T-helper 1 cell (primary cell): Measurements from ENCODE around the gene TRAP1.
"Not testable (repeated sequence)": the region's sequence is repeated elsewhere in the genome, so short reads cannot be mapped to it uniquely, and the experiment has no call there.

Experiments used
- DNase-seq, 5 donors: peaks; one replicate each; pipeline ENCODE4 v3.0.0-alpha.2; 2012 to 2020

Gene TRAP1

GRCh38 chr16:3735541-3735940 lies 18.2 kb upstream of the TRAP1 start:
- no peak for DNase-seq

GRCh38 chr16:3734758-3735221 lies 17.5 kb upstream of the TRAP1 start:
- DNase-seq: no peak

GRCh38 chr16:3734084-3734757 lies 16.9 kb upstream of the TRAP1 start:
- no peak for DNase-seq

GRCh38 chr16:3732171-3732570 lies 14.8 kb upstream of the TRAP1 start:
- DNase-seq: no peak

- DNase-seq: no peak
Measured at GRCh38 chr16:3731126-3731935, 14.0 kb upstream of the TRAP1 start.

GRCh38 chr16:3730161-3731125 lies 13.1 kb upstream of the TRAP1 start:
- DNase-seq: no peak

GRCh38 chr16:3729161-3730112 lies 12.1 kb upstream of the TRAP1 start:
- no peak for DNase-seq

- DNase-seq: no peak
Measured at GRCh38 chr16:3728424-3729160, 11.3 kb upstream of the TRAP1 start.

- no peak for DNase-seq
Measured at GRCh38 chr16:3727806-3728381, 10.6 kb upstream of the TRAP1 start.

- DNase-seq: no peak
Measured at GRCh38 chr16:3726021-3726687, 8.8 kb upstream of the TRAP1 start.

GRCh38 chr16:3725276-3725675 lies 8.0 kb upstream of the TRAP1 start:
- no peak for DNase-seq

GRCh38 chr16:3722508-3722907 lies 5.2 kb upstream of the TRAP1 start:
- DNase-seq: no peak

- no peak for DNase-seq
Measured at GRCh38 chr16:3720418-3720817, 3.1 kb upstream of the TRAP1 start.

GRCh38 chr16:3718628-3719027 lies 1.3 kb upstream of the TRAP1 start:
- no peak for DNase-seq

GRCh38 chr16:3718019-3718391 lies 681 bp upstream of the TRAP1 start:
- no peak for DNase-seq

- peak in 2 of 5 donors; percentile 6 to 40 for DNase-seq
Measured at GRCh38 chr16:3716831-3717234, 491 bp downstream of the TRAP1 start.

GRCh38 chr16:3715430-3715829 lies 1.9 kb downstream of the TRAP1 start:
- DNase-seq: no peak

- not testable (repeated sequence) for DNase-seq
Measured at GRCh38 chr16:3714378-3714777, 2.9 kb downstream of the TRAP1 start.

- DNase-seq: no peak
Measured at GRCh38 chr16:3713587-3714242, 3.6 kb downstream of the TRAP1 start.
